CD4-positive, alpha-beta T cell treated with Interleukin-2 at 100 ng/mL for 4 hours (primary cell): ENCODE measurements around the gene ZBTB7C.
A peak's percentile ranks its signal among the peaks of the same experiment; 100 is the strongest.

Source experiments
- DNase-seq: peaks from one replicate; pipeline ENCODE4 v3.0.0-alpha.2; 2020; ENCODE audit warnings: low spot score

Gene ZBTB7C

DNA sequence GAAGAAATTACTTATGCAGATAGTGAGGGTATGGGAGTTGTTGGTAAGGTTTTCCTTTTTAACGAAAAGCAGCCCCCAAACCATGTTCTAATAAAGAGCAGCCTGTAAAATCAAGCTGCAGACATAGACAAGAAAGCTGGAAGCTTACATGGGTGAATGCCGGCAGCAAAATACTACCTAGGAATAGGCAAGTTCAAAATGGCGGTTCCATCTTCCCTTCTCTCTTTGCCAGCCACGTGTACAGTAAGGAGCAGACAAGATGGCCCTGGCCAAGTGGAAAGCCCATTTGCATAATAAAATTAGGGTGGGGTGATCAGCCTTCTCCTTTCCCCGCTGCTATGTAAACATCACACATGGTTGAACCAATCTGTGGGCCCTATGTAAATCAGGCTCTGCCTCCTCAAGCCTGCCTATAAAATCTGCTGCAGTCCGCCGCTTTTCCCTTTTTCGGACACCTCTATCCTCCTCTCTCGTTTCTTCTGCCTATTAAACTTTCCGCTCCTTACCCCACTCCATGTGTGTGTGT lies 155.0 kb downstream of the ZBTB7C start:
- no peak for DNase-seq

DNA sequence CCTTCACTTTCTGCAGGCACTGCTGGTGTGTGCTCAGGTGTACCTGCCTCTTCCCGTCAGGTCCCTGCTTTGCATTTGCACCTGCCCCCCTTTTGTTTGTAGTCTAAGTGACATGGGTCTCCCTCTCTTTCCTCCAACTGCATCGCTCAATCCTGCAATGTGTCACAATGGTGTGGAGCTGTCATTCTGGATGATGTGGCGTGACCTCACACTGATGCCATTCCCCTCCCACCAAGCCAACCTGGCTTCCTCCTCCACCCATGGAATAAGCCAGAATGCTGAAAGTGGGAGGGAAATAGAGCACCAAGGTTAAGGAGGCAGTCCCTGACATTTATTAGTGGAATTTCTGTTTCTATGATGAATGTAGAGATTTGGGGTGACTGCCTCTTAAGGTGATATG lies 156.7 kb downstream of the ZBTB7C start:
- DNase-seq, result no peak

GRCh38 chr18:48250918-48251317 lies 158.3 kb downstream of the ZBTB7C start:
- DNase-seq, result no peak

GRCh38 chr18:48250362-48250907 lies 158.7 kb downstream of the ZBTB7C start:
- DNase-seq, result no peak

DNA sequence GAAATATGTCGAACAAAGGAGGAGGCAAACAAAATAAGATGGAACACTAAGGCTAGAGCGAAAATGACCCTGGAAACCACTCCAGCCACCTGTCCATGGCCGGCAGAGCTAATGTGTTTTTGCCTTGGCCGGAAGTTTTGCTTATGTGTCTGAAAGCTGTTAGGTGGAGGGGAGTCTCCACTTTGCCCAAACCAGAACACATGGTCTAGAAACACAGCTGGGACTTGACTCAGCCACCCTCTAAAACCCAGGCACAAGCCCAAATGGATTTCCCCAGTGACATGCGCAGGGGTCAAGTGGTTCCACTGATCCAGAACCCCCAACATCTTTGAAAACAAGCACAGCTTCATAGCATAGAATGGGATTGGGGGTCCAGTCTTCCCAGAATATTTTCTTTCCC lies 159.3 kb downstream of the ZBTB7C start:
- DNase-seq, result no peak

DNA sequence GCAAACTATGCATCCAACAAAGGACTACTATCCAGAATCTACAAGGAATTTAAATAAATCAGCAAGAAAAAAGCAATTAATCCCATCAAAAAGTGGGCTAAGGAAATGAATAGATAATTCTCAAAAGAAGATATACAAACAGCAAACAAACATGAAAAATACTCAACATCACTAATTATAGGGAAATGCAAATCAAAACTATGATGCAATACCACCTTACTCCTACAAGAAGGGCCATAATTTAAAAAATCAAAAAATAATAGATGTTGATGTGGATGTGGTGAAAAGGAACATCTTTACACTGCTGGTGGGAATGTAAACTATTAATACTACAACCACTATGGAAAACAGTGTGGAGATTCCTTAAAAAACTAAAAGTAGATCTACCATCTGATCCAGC lies 164.7 kb downstream of the ZBTB7C start:
- DNase-seq, result no peak

- DNase-seq, result no peak
Measured at GRCh38 chr18:48238636-48239035, 170.5 kb downstream of the ZBTB7C start.

DNA sequence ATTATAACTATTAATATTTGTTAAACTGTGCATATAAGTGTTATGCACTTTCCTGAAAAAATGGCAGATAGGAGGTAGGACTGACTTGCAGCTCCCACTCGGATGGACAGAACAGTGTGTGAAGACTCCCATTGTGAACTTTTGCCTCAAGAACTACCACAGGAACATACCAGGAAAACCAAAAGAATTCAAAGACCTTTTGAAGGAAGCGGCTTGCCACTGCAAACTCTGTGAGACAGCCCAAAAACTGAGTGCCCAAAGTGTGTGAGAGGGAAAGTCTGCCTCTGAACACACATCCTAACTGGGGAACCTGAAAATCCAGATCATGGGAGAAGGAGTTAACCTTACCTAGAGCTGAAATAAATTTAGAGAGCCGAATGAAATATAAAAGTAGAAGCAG lies 171.0 kb downstream of the ZBTB7C start:
- no peak for DNase-seq

DNA sequence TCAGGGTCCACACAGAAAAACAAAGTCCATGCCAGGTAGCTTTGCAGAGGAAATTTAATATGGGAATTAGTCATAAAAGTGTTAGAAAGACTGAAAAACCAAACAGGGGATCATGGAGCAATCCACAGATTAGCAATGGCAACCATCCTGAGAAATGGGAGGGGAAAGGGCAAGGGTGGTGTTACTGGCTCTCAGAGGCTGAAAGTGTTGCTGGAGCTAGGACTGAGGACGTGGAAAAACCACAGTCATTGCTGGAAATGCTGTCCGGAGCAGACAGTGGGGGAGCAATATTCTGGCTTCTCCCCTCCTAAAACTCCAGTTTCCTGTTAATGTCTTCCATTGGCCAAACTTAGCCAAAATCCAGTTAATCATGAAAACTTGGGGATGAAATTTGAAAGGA lies 172.4 kb downstream of the ZBTB7C start:
- no peak for DNase-seq

- no peak for DNase-seq
Measured at GRCh38 chr18:48230467-48231113, 178.6 kb downstream of the ZBTB7C start.

- DNase-seq, result no peak
Measured at GRCh38 chr18:48229552-48229981, 179.6 kb downstream of the ZBTB7C start.

DNA sequence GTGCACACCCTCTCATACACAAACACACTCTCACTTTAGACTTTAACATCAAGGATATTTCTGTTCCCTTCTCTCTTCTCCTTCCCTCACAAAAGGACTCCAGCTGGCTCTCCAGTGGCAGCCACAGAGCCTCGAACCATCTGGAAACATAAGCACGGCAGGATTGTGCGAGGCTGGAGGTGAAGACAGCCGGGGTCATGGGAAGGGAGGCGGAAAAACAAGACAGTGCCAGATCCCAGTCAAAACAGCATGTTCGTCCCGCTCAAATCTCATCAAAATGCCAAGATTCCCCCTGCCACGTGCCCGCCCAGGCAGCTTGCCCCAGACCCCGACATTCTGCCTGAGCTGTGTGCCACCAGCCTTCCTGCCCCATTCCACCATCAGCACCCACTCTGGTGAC lies 180.3 kb downstream of the ZBTB7C start:
- no peak for DNase-seq

DNA sequence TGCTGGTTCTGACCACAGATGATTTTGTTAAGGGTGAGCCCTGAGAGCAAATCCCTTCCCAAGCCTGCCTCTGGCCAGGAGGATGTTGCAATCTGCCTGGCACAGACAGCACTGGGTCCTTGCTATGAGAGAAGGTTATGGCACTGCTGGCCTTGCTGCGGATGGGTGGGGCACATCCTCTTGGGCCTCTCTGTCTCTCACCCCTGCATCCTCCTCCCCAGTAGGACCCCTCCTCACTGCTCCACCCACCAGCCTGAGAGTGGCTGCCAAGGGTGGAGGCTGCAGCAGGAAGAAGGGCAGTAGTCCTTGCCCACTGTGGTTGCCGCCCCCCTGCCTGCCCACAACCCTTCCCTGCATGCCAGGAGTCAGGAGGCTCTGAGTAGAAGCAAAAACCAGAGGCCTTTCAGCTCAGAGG lies 180.9 kb downstream of the ZBTB7C start:
- DNase-seq, result no peak

GRCh38 chr18:48227206-48227605 lies 182.0 kb downstream of the ZBTB7C start:
- peak; percentile 48 for DNase-seq

DNA sequence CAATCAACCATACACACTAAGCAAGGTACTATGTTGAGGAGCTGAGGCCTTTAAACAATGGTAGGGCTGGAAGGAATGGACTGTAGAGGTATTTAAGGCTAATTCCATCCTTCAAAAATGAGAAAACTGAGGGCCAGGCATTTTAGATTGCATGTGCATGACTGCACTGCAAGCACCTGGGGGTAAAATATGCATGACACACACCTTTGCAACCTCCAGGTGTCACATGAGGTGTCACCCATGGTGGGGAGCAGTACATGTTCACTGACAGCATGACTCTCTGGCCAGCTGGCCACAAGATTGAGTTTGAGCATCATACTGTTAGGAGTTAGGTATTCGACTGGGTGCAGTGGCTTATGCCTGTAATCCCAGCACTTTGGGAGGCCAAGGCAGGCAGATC lies 182.8 kb downstream of the ZBTB7C start:
- no peak for DNase-seq

GRCh38 chr18:48222118-48222517 lies 187.1 kb downstream of the ZBTB7C start:
- DNase-seq, result no peak

GRCh38 chr18:48219810-48220499 lies 189.2 kb downstream of the ZBTB7C start:
- no peak for DNase-seq

DNA sequence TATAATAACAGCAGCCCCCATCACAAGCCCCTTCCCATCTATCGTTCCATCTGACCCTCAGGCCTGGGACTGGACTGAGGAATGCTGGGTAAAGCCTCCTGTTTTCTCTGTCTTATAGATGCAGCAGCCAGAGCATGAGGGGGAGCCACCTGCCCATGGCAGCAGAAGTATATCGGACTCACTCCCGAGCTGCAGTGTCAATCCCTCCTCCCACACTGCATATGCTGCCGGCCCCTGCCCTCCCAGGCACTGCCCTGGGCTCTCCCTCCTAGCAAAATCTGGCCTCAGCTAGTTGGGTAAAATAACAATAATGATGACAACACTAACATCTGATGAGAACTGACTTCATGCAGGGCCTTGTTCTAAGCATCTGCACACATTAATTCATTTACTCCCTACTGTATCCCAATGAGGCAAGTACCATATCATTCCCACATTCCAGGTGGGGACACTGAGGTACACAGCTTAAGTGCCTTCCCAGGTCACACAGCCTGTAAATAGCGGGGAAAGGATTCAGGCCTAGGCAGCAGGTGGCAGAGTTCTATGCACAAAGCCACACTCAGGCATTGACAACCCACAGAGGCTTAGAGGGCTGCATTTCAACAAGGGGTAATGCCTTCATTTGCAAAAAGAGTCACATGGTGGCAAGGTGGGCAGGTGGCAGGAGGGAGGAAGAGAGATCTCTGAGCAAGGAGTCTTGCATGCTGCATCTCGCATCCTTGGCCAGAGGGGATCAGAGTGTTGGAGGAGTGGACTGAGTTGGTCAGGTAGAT lies 190.0 kb downstream of the ZBTB7C start:
- DNase-seq, result no peak

DNA sequence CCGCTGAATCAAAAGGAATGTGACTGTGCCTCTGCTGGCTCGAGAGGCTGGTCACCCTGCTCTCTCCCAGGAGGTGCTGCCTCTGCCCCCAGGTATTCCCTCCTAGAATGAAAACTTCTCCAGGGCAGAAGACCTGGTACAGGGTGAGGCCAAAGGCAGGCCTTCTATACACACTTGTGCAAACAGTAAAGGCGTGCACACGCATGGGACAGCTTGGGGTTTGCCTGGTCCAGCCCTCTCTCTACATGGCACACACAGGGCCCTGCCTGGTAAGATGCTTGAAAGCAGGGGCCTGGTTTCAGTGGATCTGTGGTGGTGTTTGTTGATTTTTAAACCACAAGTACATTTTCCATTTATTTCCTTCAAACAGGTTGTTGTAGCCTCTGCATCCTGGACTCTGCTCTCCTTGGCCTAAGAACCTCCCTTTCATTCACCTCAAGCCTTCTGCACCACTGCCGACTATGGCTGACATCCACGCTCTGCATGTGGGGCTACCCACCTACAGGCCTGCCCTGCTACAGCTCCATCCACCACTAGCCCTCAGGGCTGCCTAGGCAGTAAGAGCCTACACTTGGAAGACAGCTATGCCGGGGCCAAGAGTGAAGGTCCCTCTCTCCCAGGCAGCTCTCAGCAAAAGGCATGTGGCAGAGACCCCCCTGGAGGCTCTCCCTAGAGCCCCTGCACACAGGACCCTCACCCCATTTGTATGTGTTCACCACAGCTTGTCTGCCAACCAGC lies 190.7 kb downstream of the ZBTB7C start:
- DNase-seq, result no peak

GRCh38 chr18:48217258-48218250 lies 191.6 kb downstream of the ZBTB7C start:
- DNase-seq, result no peak
